GM12878 (cell line): Measurements from ENCODE around the gene GNA15. TPM values are rescaled to one million over a fixed set of nuclear protein-coding genes. Genes with fewer than 3 reads are reported as not detected.
"Not testable (repeated sequence)": the region's sequence is repeated elsewhere in the genome, so short reads cannot be mapped to it uniquely, and the experiment has no call there.

Experiments
- ATAC-seq: fragments of 200-7000 bp; cut with Tn5 transposase; 3 replicates; pipeline ENCODE4 v1.9.1; 2020; ENCODE audit warnings: mild to moderate bottlenecking, moderate library complexity
- BruUV-seq: library from RNA; stranded (reverse); fragments of 400-500 nt; replicated peaks from 2 replicates; lab custom pipeline; 2021; lab: Mats Ljungman, UMichigan
- CTCF ChIA-PET: fragments of 300-600 bp; sonication (Branson Sonifier 250); formaldehyde crosslinking; extraction: SDS; loops from one replicate; lab custom pipeline; 2021; ENCODE audit warnings: inconsistent platforms; lab: Yijun Ruan, JAX
- POLR2A ChIA-PET: fragments of 350-600 bp; formaldehyde crosslinking; extraction: SDS; loops from one replicate; lab custom pipeline; 2021; ENCODE audit warnings: inconsistent platforms; lab: Charles Lee
- RAD21 ChIA-PET: fragments of 300-600 bp; sonication (Branson Sonifier 250); formaldehyde crosslinking; loops from one replicate; lab custom pipeline; 2023; ENCODE audit warnings: antibody characterized with exemption; ENCODE audit not compliant: unreplicated experiment; lab: Charles Lee
- SMC1A ChIA-PET: fragments of 300-600 bp; sonication (Branson Sonifier 250); formaldehyde crosslinking; loops from one replicate; lab custom pipeline; 2023; ENCODE audit not compliant: unreplicated experiment, uncharacterized antibody; lab: Charles Lee
- DNase-seq: peaks from one replicate; pipeline ENCODE4 v3.0.0-alpha.2; 2011; ENCODE audit warnings: low read depth, low spot score
- FAIRE-seq: peaks from 3 replicates; lab custom pipeline; 2011; peaks lifted over from hg19 to GRCh38; lab: Jason Lieb, UNC
- H2AFZ ChIP-seq: 2 replicates; pipeline ENCODE4 v1.6.0; 2011; ENCODE audit warnings: low read depth, low read length, control low read depth; ENCODE audit not compliant: control insufficient read depth
- H3K27ac ChIP-seq: 2 replicates; pipeline ENCODE4 v1.5.1; 2011; ENCODE audit warnings: control low read depth; ENCODE audit not compliant: control insufficient read depth, insufficient read depth
- H3K27me3 ChIP-seq, 2 experiments: replicated peaks in 1 of 2; 2 replicates each; pipeline versions ENCODE4 v1.6.0 to v1.6.1; 2011; ENCODE audit warnings: low read length in 1 of 2; ENCODE audit not compliant: control insufficient read depth in 2 of 2, insufficient read depth in 2 of 2
- H3K36me3 ChIP-seq, 2 experiments: 2 replicates each; pipeline ENCODE4 v1.5.1; 2011; ENCODE audit warnings: low read length in 1 of 2; ENCODE audit not compliant: control insufficient read depth in 2 of 2, insufficient read depth in 2 of 2
- H3K4me1 ChIP-seq: 2 replicates; pipeline ENCODE4 v1.6.1; 2011; ENCODE audit warnings: mild to moderate bottlenecking, low read length, moderate library complexity, mixed read lengths; ENCODE audit not compliant: control insufficient read depth, insufficient read depth
- H3K4me2 ChIP-seq: 2 replicates; pipeline ENCODE4 v1.6.0; 2011; ENCODE audit warnings: control low read depth; ENCODE audit not compliant: control insufficient read depth, insufficient read depth
- H3K4me3 ChIP-seq: fragments of 200-600 bp; sonication (generic); 2 replicates; pipeline ENCODE4 v1.5.1; 2016
- H3K79me2 ChIP-seq: 2 replicates; pipeline ENCODE4 v1.6.0; 2011; ENCODE audit warnings: low read length; ENCODE audit not compliant: control insufficient read depth, insufficient read depth
- H3K9ac ChIP-seq: 2 replicates; pipeline ENCODE4 v1.8.0; 2011; ENCODE audit warnings: low read length, control low read depth, mixed read lengths; ENCODE audit not compliant: control insufficient read depth, insufficient read depth
- H3K9me3 ChIP-seq: replicated peaks from 3 replicates; pipeline ENCODE4 v1.5.1; 2011; ENCODE audit warnings: mild to moderate bottlenecking, low read length; ENCODE audit not compliant: control insufficient read depth, insufficient read depth
- H4K20me1 ChIP-seq: 2 replicates; pipeline ENCODE4 v1.6.0; 2011; ENCODE audit not compliant: control insufficient read depth, insufficient read depth
- BCL11A ChIP-seq: IDR thresholded peaks from 2 replicates; pipeline ENCODE4 v1.6.1; 2011; ENCODE audit warnings: low read depth, low read length
- EZH2 ChIP-seq: IDR thresholded peaks from 2 replicates; pipeline ENCODE4 v1.6.1; 2012; ENCODE audit warnings: low read depth, mild to moderate bottlenecking, control low read depth, inconsistent platforms, low read length, borderline replicate concordance; ENCODE audit not compliant: control insufficient read depth
- IRF4 ChIP-seq: IDR thresholded peaks from 2 replicates; pipeline ENCODE4 v1.6.1; 2011; ENCODE audit warnings: low read depth, low read length
- ZBED1 ChIP-seq: IDR thresholded peaks from 2 replicates; pipeline ENCODE4 v1.6.1; 2016; ENCODE audit warnings: borderline replicate concordance
- ZNF207 ChIP-seq: fragments of 450-650 bp; IDR thresholded peaks from 2 replicates; pipeline ENCODE4 v1.6.1; 2014; ENCODE audit warnings: antibody characterized with exemption, mild to moderate bottlenecking, borderline replicate concordance
- WGBS: methylation state at CpG from one replicate; pipeline ENCODE4 v1.1.6; 2016; ENCODE audit warnings: low lambda C conversion rate; ENCODE audit not compliant: insufficient replicate concordance, insufficient coverage; ENCODE audit errors: missing lambda C conversion rate; 5-methylcytosine and 5-hydroxymethylcytosine counted together
- in situ Hi-C: fragments of 300-500 bp; cut with MboI; formaldehyde crosslinking; loops from 9 replicates; pipeline ENCODE4 v1.14.3; 2018; ENCODE audit warnings: mixed read lengths
- intact Hi-C: fragments of 100-400 bp; cut with micrococcal nuclease; formaldehyde crosslinking; loops from one replicate; pipeline ENCODE4 v1.14.2; 2022; ENCODE audit not compliant: unreplicated experiment
- polyA plus RNA-seq, 11 experiments: library from polyadenylated mRNA; depleted of rRNA in 4 of 11; unstranded in 6 of 11; stranded (reverse) in 5 of 11; fragments of >200 nt; fragmentation: Nextera tagmentation in 4 of 11; fragmentation: Illumina TruSeq in 1 of 11; extraction: Ambion mirVana in 4 of 11; extraction: Trizol in 1 of 11; gene quantifications; 1 replicate in 1 of 11; 2 replicates in 10 of 11; pipeline versions ENCODE4 v1.2.1 to v1.2.3, GENCODE V29; 2011 to 2016; ENCODE audit warnings: inconsistent platforms in 2 of 11, missing spikeins in 2 of 11, low read depth in 1 of 11
- total RNA-seq, 4 experiments: library from RNA; depleted of rRNA in 3 of 4; stranded (reverse); fragments of >200 nt in 3 of 4; fragmentation: Illumina TruSeq in 1 of 4; extraction: Trizol in 1 of 4; gene quantifications; 2 replicates each; pipeline versions ENCODE4 v1.2.1 to v1.2.3, GENCODE V29; 2013 to 2021
- TF ChIP-seq, protein P1 (sequence below): fragments of 450-650 bp; IDR thresholded peaks from 2 replicates; pipeline ENCODE4 v1.6.1; 2017; ENCODE audit warnings: mild to moderate bottlenecking
- TF ChIP-seq, protein P2 (sequence below): IDR thresholded peaks from 2 replicates; pipeline ENCODE4 v1.6.1; 2011; ENCODE audit warnings: low read depth, low read length, improper control_type of control experiment, borderline replicate concordance
- TF ChIP-seq, protein P3 (sequence below): fragments of 450-650 bp; formaldehyde crosslinking; IDR thresholded peaks from 2 replicates; pipeline ENCODE4 v1.5.0; 2022; ENCODE audit warnings: mild to moderate bottlenecking, missing genetic modification characterization

The GNA15 gene
- total and polyA plus RNA-seq, 10 of the 15 experiments (the other 5 are each of a cell fraction or from before 2014, with no cell fraction given): 0.42 to 18.0 (median 9.4) TPM

DNA sequence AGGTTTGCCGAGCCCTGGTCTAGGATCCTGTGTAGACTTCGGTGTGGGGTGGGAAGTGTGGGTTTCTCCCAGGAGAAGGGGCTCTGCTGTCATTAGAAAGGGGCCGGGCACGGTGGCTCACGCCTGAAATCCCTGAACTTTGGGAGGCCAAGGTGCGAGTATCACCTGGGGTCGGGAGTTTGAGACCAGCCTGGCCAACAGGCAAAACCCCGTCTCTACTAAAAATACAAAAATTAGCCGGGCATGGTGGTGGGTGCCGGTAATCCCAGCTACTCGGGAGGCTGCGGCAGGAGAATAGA, 55.9 kb downstream of the GNA15 start:
- ATAC-seq, H3K9me3 ChIP-seq, POLR2A ChIA-PET, intact Hi-C loops, in situ Hi-C loops, H2AFZ ChIP-seq, BruUV-seq, H3K4me2 ChIP-seq, H3K9ac ChIP-seq, RAD21 ChIA-PET, SMC1A ChIA-PET, H3K4me3 ChIP-seq, H4K20me1 ChIP-seq, DNase-seq, H3K36me3 ChIP-seq, CTCF ChIA-PET, H3K27me3 ChIP-seq, H3K27ac ChIP-seq, FAIRE-seq: not testable (repeated sequence)
- Histone ChIP-seq H3K4me1 (peaks cover 10% of the 10 kb centered on the region), H3K79me2 (peaks cover 40% of the 10 kb centered on the region)
- 86% methylated on average over 12 of the region's 12 CpGs for WGBS

DNA sequence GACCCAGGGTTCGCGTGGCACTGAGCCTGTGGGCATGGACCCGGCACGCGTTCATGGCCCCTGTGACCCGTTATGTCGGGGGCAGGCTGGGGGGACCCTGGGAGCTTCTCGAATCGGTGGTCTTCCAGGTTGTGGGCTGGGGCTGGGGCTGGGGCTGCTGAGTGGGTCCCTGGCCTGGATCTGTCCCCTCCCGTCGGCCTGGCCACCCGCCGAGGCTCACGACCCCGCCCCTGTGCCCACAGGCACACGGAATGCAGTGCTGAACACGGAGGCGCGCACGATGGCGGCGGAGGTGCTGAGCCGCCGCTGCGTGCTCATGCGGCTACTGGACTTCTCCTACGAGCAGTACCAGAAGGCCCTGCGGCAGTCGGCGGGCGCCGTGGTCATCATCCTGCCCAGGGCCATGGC, 56.4 kb downstream of the GNA15 start:
- Histone ChIP-seq H3K9ac (no peak overlapping the region), H3K4me3 (no peak overlapping the region), H3K4me2 (no peak overlapping the region), H4K20me1 (no peaks in the 10 kb centered on the region), H3K27ac (no peak overlapping the region), H3K79me2 (peaks cover 36% of the 10 kb centered on the region), H3K36me3 (peaks cover 5 to 6% of the 10 kb centered on the region in 2 experiments; a peak in 3 of 4 replicates), H2AFZ (no peak overlapping the region), H3K9me3 (no peaks in the 10 kb centered on the region), H3K4me1 (peaks cover 6% of the 10 kb centered on the region), H3K27me3 (no peaks in the 10 kb centered on the region)
- RAD21 ChIA-PET: no interaction called here
- intact Hi-C loops (no loop called here), in situ Hi-C loops (no loop called here)
- SMC1A ChIA-PET: no interaction called here
- BruUV-seq: no TSS peak
- POLR2A ChIA-PET: no interaction called here
- CTCF ChIA-PET: no interaction called here
- 98% methylated on average over 32 of the region's 32 CpGs for WGBS
- FAIRE-seq: no peak
- ATAC-seq: no peak
- TF ChIP-seq, protein P1, sequence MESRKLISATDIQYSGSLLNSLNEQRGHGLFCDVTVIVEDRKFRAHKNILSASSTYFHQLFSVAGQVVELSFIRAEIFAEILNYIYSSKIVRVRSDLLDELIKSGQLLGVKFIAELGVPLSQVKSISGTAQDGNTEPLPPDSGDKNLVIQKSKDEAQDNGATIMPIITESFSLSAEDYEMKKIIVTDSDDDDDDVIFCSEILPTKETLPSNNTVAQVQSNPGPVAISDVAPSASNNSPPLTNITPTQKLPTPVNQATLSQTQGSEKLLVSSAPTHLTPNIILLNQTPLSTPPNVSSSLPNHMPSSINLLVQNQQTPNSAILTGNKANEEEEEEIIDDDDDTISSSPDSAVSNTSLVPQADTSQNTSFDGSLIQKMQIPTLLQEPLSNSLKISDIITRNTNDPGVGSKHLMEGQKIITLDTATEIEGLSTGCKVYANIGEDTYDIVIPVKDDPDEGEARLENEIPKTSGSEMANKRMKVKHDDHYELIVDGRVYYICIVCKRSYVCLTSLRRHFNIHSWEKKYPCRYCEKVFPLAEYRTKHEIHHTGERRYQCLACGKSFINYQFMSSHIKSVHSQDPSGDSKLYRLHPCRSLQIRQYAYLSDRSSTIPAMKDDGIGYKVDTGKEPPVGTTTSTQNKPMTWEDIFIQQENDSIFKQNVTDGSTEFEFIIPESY: no peak
- TF ChIP-seq ZNF207 (no peak), BCL11A (no peak), ZBED1 (no peak), EZH2 (no peak), IRF4 (no peak)
- TF ChIP-seq, protein P2, sequence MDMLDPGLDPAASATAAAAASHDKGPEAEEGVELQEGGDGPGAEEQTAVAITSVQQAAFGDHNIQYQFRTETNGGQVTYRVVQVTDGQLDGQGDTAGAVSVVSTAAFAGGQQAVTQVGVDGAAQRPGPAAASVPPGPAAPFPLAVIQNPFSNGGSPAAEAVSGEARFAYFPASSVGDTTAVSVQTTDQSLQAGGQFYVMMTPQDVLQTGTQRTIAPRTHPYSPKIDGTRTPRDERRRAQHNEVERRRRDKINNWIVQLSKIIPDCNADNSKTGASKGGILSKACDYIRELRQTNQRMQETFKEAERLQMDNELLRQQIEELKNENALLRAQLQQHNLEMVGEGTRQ: no peak
- TF ChIP-seq, protein P3, sequence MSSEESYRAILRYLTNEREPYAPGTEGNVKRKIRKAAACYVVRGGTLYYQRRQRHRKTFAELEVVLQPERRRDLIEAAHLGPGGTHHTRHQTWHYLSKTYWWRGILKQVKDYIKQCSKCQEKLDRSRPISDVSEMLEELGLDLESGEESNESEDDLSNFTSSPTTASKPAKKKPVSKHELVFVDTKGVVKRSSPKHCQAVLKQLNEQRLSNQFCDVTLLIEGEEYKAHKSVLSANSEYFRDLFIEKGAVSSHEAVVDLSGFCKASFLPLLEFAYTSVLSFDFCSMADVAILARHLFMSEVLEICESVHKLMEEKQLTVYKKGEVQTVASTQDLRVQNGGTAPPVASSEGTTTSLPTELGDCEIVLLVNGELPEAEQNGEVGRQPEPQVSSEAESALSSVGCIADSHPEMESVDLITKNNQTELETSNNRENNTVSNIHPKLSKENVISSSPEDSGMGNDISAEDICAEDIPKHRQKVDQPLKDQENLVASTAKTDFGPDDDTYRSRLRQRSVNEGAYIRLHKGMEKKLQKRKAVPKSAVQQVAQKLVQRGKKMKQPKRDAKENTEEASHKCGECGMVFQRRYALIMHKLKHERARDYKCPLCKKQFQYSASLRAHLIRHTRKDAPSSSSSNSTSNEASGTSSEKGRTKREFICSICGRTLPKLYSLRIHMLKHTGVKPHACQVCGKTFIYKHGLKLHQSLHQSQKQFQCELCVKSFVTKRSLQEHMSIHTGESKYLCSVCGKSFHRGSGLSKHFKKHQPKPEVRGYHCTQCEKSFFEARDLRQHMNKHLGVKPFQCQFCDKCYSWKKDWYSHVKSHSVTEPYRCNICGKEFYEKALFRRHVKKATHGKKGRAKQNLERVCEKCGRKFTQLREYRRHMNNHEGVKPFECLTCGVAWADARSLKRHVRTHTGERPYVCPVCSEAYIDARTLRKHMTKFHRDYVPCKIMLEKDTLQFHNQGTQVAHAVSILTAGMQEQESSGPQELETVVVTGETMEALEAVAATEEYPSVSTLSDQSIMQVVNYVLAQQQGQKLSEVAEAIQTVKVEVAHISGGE (CRISPR knock-in tag): no peak
- no peak for DNase-seq
